Esophagus muscularis mucosa (tissue), 4 donors: Measurements from ENCODE around the gene ZC3H7B. TPM values are rescaled to one million over a fixed set of nuclear protein-coding genes. Genes with fewer than 3 reads are reported as not detected.

ENCODE experiments used
- DNase-seq: peaks from one replicate; pipeline ENCODE4 v3.0.0-alpha.2; 2017; ENCODE audit errors: extremely low spot score
- H3K27ac ChIP-seq, 4 donors: fragments of 200-600 bp; sonication (generic); replicated peaks in 1 of 4; 1 replicate in 3 of 4; 2 replicates in 1 of 4; pipeline ENCODE4 v1.5.1; 2016 to 2019; ENCODE audit warnings: mild to moderate bottlenecking in 1 of 4
- H3K27me3 ChIP-seq, 4 donors: fragments of 200-600 bp; sonication (generic); one replicate each; pipeline versions ENCODE4 v1.5.1 to v1.6.0; 2016 to 2019
- H3K36me3 ChIP-seq, 4 donors: fragments of 200-600 bp; sonication (generic); one replicate each; pipeline ENCODE4 v1.5.1; 2016 to 2019
- H3K4me1 ChIP-seq, 4 donors: fragments of 200-600 bp; sonication (generic); one replicate each; pipeline ENCODE4 v1.5.1; 2016 to 2019
- H3K4me3 ChIP-seq, 4 donors: fragments of 200-600 bp; sonication (generic); 1 replicate in 2 of 4; 2 replicates in 2 of 4; pipeline ENCODE4 v1.5.1; 2016 to 2019; ENCODE audit warnings: mild to moderate bottlenecking in 4 of 4, moderate library complexity in 1 of 4
- H3K9me3 ChIP-seq, 4 donors: fragments of 200-600 bp; sonication (generic); 1 replicate in 3 of 4; 2 replicates in 1 of 4; pipeline ENCODE4 v1.5.1; 2016 to 2019
- EP300 ChIP-seq: sonication (generic); formaldehyde crosslinking; IDR thresholded peaks from one replicate; pipeline ENCODE4 v1.6.1; 2017; ENCODE audit warnings: antibody characterized with exemption
- POLR2A ChIP-seq: fragments of 450-650 bp; IDR thresholded peaks from one replicate; pipeline ENCODE4 v1.6.1; 2017; ENCODE audit warnings: antibody characterized with exemption, moderate library complexity, mild to moderate bottlenecking, low read depth
- POLR2AphosphoS5 ChIP-seq, 2 donors: sonication (generic); formaldehyde crosslinking; IDR thresholded peaks; one replicate each; pipeline ENCODE4 v1.6.1; 2017; ENCODE audit warnings: antibody characterized with exemption in 2 of 2
- WGBS: methylation state at CpG from one replicate; pipeline ENCODE4 v1.1.5; 2018; 5-methylcytosine and 5-hydroxymethylcytosine counted together
- intact Hi-C: fragments of 100-400 bp; cut with DNase I; formaldehyde crosslinking; loops from one replicate; pipeline ENCODE4 v1.15.1; 2023
- total RNA-seq, 4 donors: library from RNA; depleted of rRNA; stranded (reverse); fragments of >200 nt; gene quantifications; one replicate each; pipeline versions ENCODE4 v1.1.0 to v1.2.1, GENCODE V29; 2016
- TF ChIP-seq, protein P1 (sequence below), 3 experiments: fragments of 200-600 bp in 2 of 3; fragments of 450-650 bp in 1 of 3; sonication (generic) in 2 of 3; IDR thresholded peaks; one replicate each; pipeline ENCODE4 v1.5.1; 2017 to 2019; ENCODE audit warnings: antibody characterized with exemption in 3 of 3, mild to moderate bottlenecking in 2 of 3, moderate library complexity in 1 of 3

Gene ZC3H7B
- total RNA-seq, 4 donors from 2014 or later, result 39.9 to 72.2 (median 54.3) TPM

DNA sequence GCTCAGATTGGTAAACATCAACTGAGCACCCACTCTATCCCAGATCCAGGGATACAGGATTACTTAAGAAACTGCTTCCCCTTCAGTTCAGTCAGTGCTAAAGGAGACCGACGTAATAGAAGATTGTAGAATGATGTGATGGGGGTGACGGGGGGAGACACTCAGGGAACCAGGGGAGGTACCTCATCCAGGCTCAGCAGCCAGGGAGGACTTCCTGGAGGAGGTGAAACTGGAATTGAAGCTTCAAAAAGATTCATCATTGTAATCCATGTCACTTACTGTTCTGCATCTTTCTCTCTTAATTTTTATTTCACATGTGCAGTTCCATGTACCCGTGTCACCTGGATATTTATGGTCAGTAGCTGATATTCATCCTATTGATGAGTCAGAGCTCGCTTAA, 61.3 kb downstream of the ZC3H7B start:
- Histone ChIP-seq H3K27ac (no peak overlapping the region), H3K36me3 (peaks cover 0 to 14% (median 10%) of the 10 kb centered on the region in 4 donors), H3K27me3 (no peaks in the 10 kb centered on the region), H3K4me1 (peaks cover 11 to 17% (median 15%) of the 10 kb centered on the region in 4 donors), H3K4me3 (no peak overlapping the region), H3K9me3 (no peaks in the 10 kb centered on the region)
- TF ChIP-seq EP300 (no peak), POLR2A (no peak), POLR2AphosphoS5 (IDR thresholded peaks at IDR 0.05) (no peak)
- TF ChIP-seq, protein P1, sequence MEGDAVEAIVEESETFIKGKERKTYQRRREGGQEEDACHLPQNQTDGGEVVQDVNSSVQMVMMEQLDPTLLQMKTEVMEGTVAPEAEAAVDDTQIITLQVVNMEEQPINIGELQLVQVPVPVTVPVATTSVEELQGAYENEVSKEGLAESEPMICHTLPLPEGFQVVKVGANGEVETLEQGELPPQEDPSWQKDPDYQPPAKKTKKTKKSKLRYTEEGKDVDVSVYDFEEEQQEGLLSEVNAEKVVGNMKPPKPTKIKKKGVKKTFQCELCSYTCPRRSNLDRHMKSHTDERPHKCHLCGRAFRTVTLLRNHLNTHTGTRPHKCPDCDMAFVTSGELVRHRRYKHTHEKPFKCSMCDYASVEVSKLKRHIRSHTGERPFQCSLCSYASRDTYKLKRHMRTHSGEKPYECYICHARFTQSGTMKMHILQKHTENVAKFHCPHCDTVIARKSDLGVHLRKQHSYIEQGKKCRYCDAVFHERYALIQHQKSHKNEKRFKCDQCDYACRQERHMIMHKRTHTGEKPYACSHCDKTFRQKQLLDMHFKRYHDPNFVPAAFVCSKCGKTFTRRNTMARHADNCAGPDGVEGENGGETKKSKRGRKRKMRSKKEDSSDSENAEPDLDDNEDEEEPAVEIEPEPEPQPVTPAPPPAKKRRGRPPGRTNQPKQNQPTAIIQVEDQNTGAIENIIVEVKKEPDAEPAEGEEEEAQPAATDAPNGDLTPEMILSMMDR (IDR thresholded peaks at IDR 0.05), result no peak
- no peak for DNase-seq
- 84% methylated on average over 5 of the region's 5 CpGs for WGBS
- intact Hi-C loops, result no loop called here

DNA sequence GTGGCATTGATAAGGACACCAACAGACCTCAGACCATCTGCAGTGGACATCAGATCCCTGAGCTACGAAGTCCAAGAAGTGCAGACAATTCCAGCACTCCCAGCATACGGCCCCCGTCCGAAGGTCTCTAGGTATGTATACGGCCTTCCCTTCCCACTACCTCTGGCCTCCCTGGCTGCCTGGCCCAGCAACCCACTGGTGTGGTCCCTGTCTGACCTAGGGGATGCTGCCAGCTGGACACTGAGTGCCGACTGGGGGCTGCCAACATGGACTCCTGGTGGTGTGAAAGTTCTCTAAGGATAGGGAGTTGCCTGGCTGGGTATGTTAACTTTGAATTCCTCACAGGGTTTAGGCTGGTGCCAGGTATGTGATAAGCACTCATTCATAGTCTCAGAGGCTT, 62.9 kb downstream of the ZC3H7B start:
- Histone ChIP-seq H3K4me1 (peaks cover 28 to 33% (median 31%) of the 10 kb centered on the region in 4 donors), H3K4me3 (no peak overlapping the region), H3K27ac (no peak overlapping the region), H3K9me3 (no peaks in the 10 kb centered on the region), H3K36me3 (no peaks in the 10 kb centered on the region), H3K27me3 (no peaks in the 10 kb centered on the region)
- intact Hi-C loops, result no loop called here
- TF ChIP-seq POLR2AphosphoS5 (IDR thresholded peaks at IDR 0.05), result no peak
- TF ChIP-seq EP300, result no peak
- no peak for TF ChIP-seq POLR2A
- TF ChIP-seq, protein P1 (IDR thresholded peaks at IDR 0.05), result no peak
- WGBS, result 97% methylated on average over 5 of the region's 6 CpGs
- no peak for DNase-seq

DNA sequence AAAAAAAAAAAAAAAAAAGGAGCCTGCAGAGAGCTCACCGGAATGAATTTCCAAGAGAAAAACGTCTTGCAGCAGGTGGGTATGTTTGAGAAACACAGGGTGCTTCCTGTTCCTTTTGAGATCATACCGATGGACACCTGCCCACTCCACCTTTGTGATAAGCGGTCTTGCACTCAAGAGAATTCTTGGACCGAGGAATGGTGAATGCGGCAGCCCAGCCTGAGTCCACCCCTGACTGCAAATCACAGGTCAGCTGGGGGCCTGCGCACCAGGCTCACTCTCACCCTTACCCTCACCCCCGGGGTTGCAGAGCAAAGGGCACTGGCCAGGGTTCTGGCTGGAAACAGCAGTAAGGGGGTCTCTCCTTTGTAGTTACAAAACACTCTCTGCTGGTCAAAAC, 63.6 kb downstream of the ZC3H7B start:
- intact Hi-C loops, result loop anchor here (5.0 kb wide), 1 partner anchor 63 kb away; the partner anchor contains the start of gene ZC3H7B

DNA sequence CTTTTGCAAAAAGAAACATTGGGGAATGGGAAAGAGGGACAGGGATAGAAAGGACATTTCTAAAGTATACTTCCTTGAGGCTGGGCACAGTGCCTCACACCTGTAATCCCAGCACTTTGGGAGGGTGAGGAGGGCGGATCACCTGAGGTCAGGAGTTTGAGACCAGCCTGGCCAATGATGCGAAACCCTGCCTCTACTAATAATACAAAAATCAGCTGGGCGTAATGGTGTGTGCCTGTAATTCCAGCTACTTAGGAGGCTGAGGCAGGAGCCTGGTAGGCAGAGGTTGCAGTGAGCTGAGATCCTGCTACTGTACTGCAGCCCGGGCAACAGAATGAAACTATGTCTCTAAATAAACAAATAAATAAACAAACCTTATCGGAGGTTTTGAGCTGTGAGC, 64.1 kb downstream of the ZC3H7B start:
- Histone ChIP-seq H3K4me3 (no peak overlapping the region), H3K36me3 (no peaks in the 10 kb centered on the region), H3K27me3 (no peaks in the 10 kb centered on the region), H3K27ac (no peak overlapping the region), H3K4me1 (peaks cover 33 to 44% (median 41%) of the 10 kb centered on the region in 4 donors), H3K9me3 (no peaks in the 10 kb centered on the region)
- intact Hi-C loops, result loop anchor here (5.0 kb wide), 1 partner anchor 63 kb away; the partner anchor contains the start of gene ZC3H7B
- no peak for DNase-seq
- TF ChIP-seq, protein P1 (IDR thresholded peaks at IDR 0.05), result no peak
- TF ChIP-seq POLR2AphosphoS5 (IDR thresholded peaks at IDR 0.05) (no peak), EP300 (no peak), POLR2A (no peak)
- 72% methylated on average over 5 of the region's 5 CpGs for WGBS

More for the DNA sequence above, 63.6 kb downstream of the ZC3H7B start:
- H3K4me1 ChIP-seq, result peaks cover 35 to 39% (median 37%) of the 10 kb centered on the region in 4 donors
- H3K27me3 ChIP-seq, result no peaks in the 10 kb centered on the region
- no peaks in the 10 kb centered on the region for H3K9me3 ChIP-seq
- H3K4me3 ChIP-seq, result no peak overlapping the region
- no peak for DNase-seq
- H3K36me3 ChIP-seq, result no peaks in the 10 kb centered on the region
- 61% methylated on average over 8 of the region's 8 CpGs for WGBS
- TF ChIP-seq, protein P1 (IDR thresholded peaks at IDR 0.05), result no peak
- TF ChIP-seq EP300 (no peak), POLR2AphosphoS5 (IDR thresholded peaks at IDR 0.05) (no peak), POLR2A (no peak)
- H3K27ac ChIP-seq, result no peak overlapping the region
